Daoy (cell line): ENCODE results near the gene EXOC6B. TPM values are rescaled to one million over a fixed set of nuclear protein-coding genes. Genes with fewer than 3 reads are reported as not detected.
A peak's percentile ranks its signal among the peaks of the same experiment; 100 is the strongest.

Source experiments
- DNase-seq: peaks from one replicate; pipeline ENCODE4 v3.0.0-alpha.2; 2015; ENCODE audit warnings: low read depth
- total RNA-seq: library from RNA; depleted of rRNA; stranded (reverse); fragments of >200 nt; shearing (Covaris generic); gene quantifications from 2 replicates; pipeline ENCODE4 v1.2.3, GENCODE V29; 2014

Gene EXOC6B
- total RNA-seq, 1 experiment from 2014 or later = 7.6 TPM

- DNase-seq = no peak
Observed at GRCh38 chr2:72363406-72363805, 462.4 kb downstream of the EXOC6B start.

- no peak for DNase-seq
Observed at GRCh38 chr2:72362733-72363132, 463.1 kb downstream of the EXOC6B start.

- DNase-seq = no peak
Observed at GRCh38 chr2:72361521-72361920, 464.3 kb downstream of the EXOC6B start.

GRCh38 chr2:72361042-72361441, 464.8 kb downstream of the EXOC6B start:
- no peak for DNase-seq

GRCh38 chr2:72350852-72351251, 475.0 kb downstream of the EXOC6B start:
- no peak for DNase-seq

GRCh38 chr2:72349016-72349415, 476.8 kb downstream of the EXOC6B start:
- DNase-seq = no peak

GRCh38 chr2:72347081-72347480, 478.8 kb downstream of the EXOC6B start:
- no peak for DNase-seq

GRCh38 chr2:72341639-72342038, 484.2 kb downstream of the EXOC6B start:
- DNase-seq = no peak

- DNase-seq = no peak
Observed at GRCh38 chr2:72340665-72341064, 485.2 kb downstream of the EXOC6B start.

- DNase-seq = no peak
Observed at GRCh38 chr2:72338076-72338475, 487.8 kb downstream of the EXOC6B start.

- no peak for DNase-seq
Observed at GRCh38 chr2:72332720-72333119, 493.1 kb downstream of the EXOC6B start.

GRCh38 chr2:72330652-72331051, 495.2 kb downstream of the EXOC6B start:
- no peak for DNase-seq

GRCh38 chr2:72326759-72327158, 499.1 kb downstream of the EXOC6B start:
- peak; percentile 2 for DNase-seq

GRCh38 chr2:72325592-72326422, 500.0 kb downstream of the EXOC6B start:
- DNase-seq = peak; percentile 20

- DNase-seq = no peak
Observed at GRCh38 chr2:72316774-72317173, 509.1 kb downstream of the EXOC6B start.

GRCh38 chr2:72300147-72300684, 525.6 kb downstream of the EXOC6B start:
- DNase-seq = no peak

GRCh38 chr2:72293620-72294019, 532.2 kb downstream of the EXOC6B start:
- no peak for DNase-seq

- DNase-seq = no peak
Observed at GRCh38 chr2:72292433-72292832, 533.4 kb downstream of the EXOC6B start.

- no peak for DNase-seq
Observed at GRCh38 chr2:72291059-72291458, 534.8 kb downstream of the EXOC6B start.

- no peak for DNase-seq
Observed at GRCh38 chr2:72289736-72290135, 536.1 kb downstream of the EXOC6B start.

- DNase-seq = no peak
Observed at GRCh38 chr2:72289283-72289682, 536.5 kb downstream of the EXOC6B start.

GRCh38 chr2:72278046-72278445, 547.8 kb downstream of the EXOC6B start:
- DNase-seq = peak; percentile 29

- no peak for DNase-seq
Observed at GRCh38 chr2:72276876-72277275, 549.0 kb downstream of the EXOC6B start.

- no peak for DNase-seq
Observed at GRCh38 chr2:72276356-72276755, 549.5 kb downstream of the EXOC6B start.
